Measurements from ENCODE around the gene PIK3CA.

The PIK3CA gene

DNA sequence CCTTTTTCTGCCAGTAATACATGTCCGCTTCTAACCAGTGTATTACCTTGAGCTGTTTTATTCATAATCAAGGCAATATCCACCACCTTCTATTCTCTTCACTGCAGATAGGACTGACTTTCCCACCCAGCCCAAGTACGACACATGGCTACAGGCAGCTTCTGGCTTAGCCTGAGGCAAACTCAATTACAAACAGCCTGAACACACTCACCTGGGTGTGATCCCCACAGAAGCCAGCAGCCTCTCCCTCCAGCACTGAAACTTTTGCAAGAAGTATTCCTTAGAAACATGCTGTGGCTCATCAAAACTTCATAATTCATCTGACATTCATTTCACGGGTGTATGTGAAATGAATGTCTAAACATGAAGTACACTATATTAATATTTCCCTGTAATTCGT, 116.3 kb downstream of the PIK3CA start:
- Histone ChIP-seq H3K4me3 (ENCODE audit: low read depth, low read length) (no peak overlapping the region), H3K36me3 (no peaks in the 10 kb centered on the region), H3K9me3 (ENCODE audit: severe bottlenecking) (peaks cover 7% of the 10 kb centered on the region), H3K27me3 (ENCODE audit: insufficient read depth, low read depth, severe bottlenecking) (no peaks in the 10 kb centered on the region), H3K27ac (no peak overlapping the region)
- DNase-seq: no peak
- TF ChIP-seq, protein P1, sequence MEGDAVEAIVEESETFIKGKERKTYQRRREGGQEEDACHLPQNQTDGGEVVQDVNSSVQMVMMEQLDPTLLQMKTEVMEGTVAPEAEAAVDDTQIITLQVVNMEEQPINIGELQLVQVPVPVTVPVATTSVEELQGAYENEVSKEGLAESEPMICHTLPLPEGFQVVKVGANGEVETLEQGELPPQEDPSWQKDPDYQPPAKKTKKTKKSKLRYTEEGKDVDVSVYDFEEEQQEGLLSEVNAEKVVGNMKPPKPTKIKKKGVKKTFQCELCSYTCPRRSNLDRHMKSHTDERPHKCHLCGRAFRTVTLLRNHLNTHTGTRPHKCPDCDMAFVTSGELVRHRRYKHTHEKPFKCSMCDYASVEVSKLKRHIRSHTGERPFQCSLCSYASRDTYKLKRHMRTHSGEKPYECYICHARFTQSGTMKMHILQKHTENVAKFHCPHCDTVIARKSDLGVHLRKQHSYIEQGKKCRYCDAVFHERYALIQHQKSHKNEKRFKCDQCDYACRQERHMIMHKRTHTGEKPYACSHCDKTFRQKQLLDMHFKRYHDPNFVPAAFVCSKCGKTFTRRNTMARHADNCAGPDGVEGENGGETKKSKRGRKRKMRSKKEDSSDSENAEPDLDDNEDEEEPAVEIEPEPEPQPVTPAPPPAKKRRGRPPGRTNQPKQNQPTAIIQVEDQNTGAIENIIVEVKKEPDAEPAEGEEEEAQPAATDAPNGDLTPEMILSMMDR (IDR thresholded peaks at IDR 0.05; ENCODE audit: low read depth, low read length): no peak

DNA sequence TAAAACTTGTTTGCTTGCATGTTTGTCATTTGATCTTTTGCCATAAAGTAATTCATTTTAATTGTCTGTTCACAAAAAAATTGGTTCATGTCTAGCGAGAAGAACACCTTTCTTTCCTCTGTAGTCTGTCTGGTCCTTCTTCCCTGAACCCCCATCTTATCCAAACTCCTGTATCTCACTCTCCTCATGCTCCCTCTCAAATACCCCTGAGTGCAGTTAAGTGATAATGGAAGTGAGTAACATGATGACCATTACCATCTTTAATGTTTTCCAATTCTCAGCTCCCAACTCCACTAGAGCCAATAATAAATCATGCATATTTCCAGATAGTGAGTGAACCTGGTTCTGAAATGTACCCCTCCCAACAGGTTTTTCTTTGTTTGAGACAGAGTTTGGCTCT, 116.9 kb downstream of the PIK3CA start:
- peaks cover 7% of the 10 kb centered on the region for H3K9me3 ChIP-seq (ENCODE audit: severe bottlenecking)
- DNase-seq: no peak
- H3K27me3 ChIP-seq (ENCODE audit: insufficient read depth, low read depth, severe bottlenecking): no peaks in the 10 kb centered on the region
- H3K4me3 ChIP-seq (ENCODE audit: low read depth, low read length): no peak overlapping the region
- H3K27ac ChIP-seq: no peak overlapping the region
- H3K36me3 ChIP-seq: no peaks in the 10 kb centered on the region
- TF ChIP-seq, protein P1 (IDR thresholded peaks at IDR 0.05; ENCODE audit: low read depth, low read length): no peak

GRCh38 chr3:179265875-179266274, 117.7 kb downstream of the PIK3CA start:
- Histone ChIP-seq H3K4me3 (ENCODE audit: low read depth, low read length) (no peak overlapping the region), H3K27ac (no peak overlapping the region), H3K27me3 (ENCODE audit: insufficient read depth, low read depth, severe bottlenecking) (no peaks in the 10 kb centered on the region), H3K36me3 (no peaks in the 10 kb centered on the region), H3K9me3 (ENCODE audit: severe bottlenecking) (peaks cover 2% of the 10 kb centered on the region)
- TF ChIP-seq, protein P1 (IDR thresholded peaks at IDR 0.05; ENCODE audit: low read depth, low read length): no peak
- DNase-seq: no peak

DNA sequence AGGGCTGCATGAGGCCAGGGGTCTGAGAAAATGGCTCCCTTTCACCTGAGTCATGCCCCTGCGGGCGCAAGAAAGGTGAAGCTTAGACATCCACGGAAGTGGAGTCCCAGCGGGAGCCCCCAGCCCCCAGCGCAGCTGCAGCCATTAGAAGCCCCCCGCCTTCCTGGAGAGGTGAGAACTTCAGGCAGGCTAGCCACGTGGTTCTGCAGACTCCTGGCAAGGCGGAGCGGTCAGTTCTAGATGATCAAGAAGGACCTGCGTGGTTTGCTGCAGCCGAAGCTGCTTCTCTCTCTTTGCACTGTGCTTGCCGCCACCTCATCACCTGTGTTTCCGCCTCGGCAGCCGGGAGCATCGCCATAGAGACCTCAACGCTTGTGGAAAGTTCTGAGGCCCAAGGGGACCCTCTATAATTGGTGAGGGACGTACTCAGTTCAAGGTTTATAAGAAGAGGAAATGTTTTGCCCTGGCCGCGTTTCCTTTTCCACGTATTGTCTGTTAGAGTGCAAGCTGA, 118.6 kb downstream of the PIK3CA start:
- Histone ChIP-seq H3K27ac (no peak overlapping the region), H3K9me3 (ENCODE audit: severe bottlenecking) (no peaks in the 10 kb centered on the region), H3K27me3 (ENCODE audit: insufficient read depth, low read depth, severe bottlenecking) (no peaks in the 10 kb centered on the region), H3K36me3 (no peaks in the 10 kb centered on the region), H3K4me3 (ENCODE audit: low read depth, low read length) (no peak overlapping the region)
- no peak for DNase-seq
- TF ChIP-seq, protein P1 (IDR thresholded peaks at IDR 0.05; ENCODE audit: low read depth, low read length): no peak

DNA sequence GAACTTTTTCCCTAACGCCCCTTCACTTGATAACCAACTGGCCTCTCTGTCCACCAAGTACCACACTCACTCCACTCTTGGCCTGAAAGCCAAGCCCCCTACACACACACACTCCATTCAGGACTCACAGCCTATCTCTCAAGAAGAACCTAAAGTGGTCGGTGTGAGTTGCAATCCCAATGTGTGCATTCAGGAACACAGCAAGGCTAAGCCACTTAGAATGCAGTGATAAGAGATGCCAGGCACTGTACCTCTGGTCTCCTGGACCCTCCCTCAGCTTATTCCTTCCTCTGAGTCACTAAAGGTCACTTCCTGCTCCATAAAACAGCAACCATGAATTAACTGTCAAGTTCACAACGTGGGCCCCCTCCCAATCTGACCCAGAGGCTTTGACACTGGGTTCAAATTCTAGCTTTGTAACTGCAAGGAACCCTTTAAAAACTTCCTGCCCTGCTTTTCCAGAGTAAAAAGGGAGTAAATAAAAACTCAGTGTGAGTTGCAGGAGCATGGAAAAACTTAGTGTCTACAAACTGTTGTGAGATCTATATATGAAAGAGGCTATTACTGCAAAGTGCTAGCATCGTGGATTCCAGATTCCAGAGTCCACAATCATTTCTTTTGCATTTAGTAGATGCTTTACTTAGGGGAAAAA, 120.4 kb downstream of the PIK3CA start:
- no peak for DNase-seq
- Histone ChIP-seq H3K27me3 (ENCODE audit: insufficient read depth, low read depth, severe bottlenecking) (no peaks in the 10 kb centered on the region), H3K9me3 (ENCODE audit: severe bottlenecking) (no peaks in the 10 kb centered on the region), H3K36me3 (no peaks in the 10 kb centered on the region), H3K27ac (no peak overlapping the region), H3K4me3 (ENCODE audit: low read depth, low read length) (no peak overlapping the region)
- TF ChIP-seq, protein P1 (IDR thresholded peaks at IDR 0.05; ENCODE audit: low read depth, low read length): no peak

All from WERI-Rb-1 (cell line).